Ovary (tissue), 9 donors: ENCODE data around the gene CDC37. TPM values are rescaled to one million over a fixed set of nuclear protein-coding genes. Genes with fewer than 3 reads are reported as not detected.
"Not testable (repeated sequence)": the region's sequence is repeated elsewhere in the genome, so short reads cannot be mapped to it uniquely, and the experiment has no call there.

ENCODE experiments used
- DNase-seq, 5 donors: peaks; one replicate each; pipeline ENCODE4 v3.0.0-alpha.2; 2019 to 2020
- H3K27ac ChIP-seq, 2 donors: fragments of 200-600 bp; one replicate each; pipeline versions ENCODE4 v1.5.1 to v1.8.0; 2019 to 2022
- H3K27me3 ChIP-seq: fragments of 200-600 bp; one replicate; pipeline ENCODE4 v1.8.0; 2022
- H3K36me3 ChIP-seq: fragments of 200-600 bp; sonication (generic); one replicate; pipeline ENCODE4 v1.5.1; 2019
- H3K4me1 ChIP-seq: one replicate; pipeline ENCODE4 v1.8.1; 2013; ENCODE audit warnings: mild to moderate bottlenecking, moderate library complexity; ENCODE audit not compliant: insufficient read depth
- H3K4me3 ChIP-seq: fragments of 200-600 bp; sonication (generic); one replicate; pipeline ENCODE4 v1.5.1; 2017
- H3K9me3 ChIP-seq, 2 donors: fragments of 200-600 bp in 1 of 2; sonication (generic) in 1 of 2; one replicate each; pipeline versions ENCODE4 v1.5.1 to v1.8.1; 2013 to 2019; ENCODE audit warnings: mild to moderate bottlenecking in 1 of 2, moderate library complexity in 1 of 2
- CTCF ChIP-seq, 3 donors: fragments of 450-650 bp in 2 of 3; fragments of 200-600 bp in 1 of 3; IDR thresholded peaks; one replicate each; pipeline versions ENCODE4 v1.5.1 to v1.8.0; 2016 to 2022; ENCODE audit warnings: antibody characterized with exemption in 3 of 3, mild to moderate bottlenecking in 1 of 3
- EP300 ChIP-seq: sonication (generic); formaldehyde crosslinking; IDR thresholded peaks from one replicate; pipeline ENCODE4 v1.6.1; 2017; ENCODE audit warnings: antibody characterized with exemption
- POLR2A ChIP-seq: fragments of 450-650 bp; IDR thresholded peaks from one replicate; pipeline ENCODE4 v1.6.1; 2017; ENCODE audit warnings: antibody characterized with exemption, mild to moderate bottlenecking, moderate library complexity
- WGBS, 3 donors: extraction: QIAGEN DNeasy Blood & Tissue Kit in 1 of 3; methylation state at CpG; one replicate each; pipeline versions ENCODE4 v1.1.5 to v1.1.7; 2013 to 2017; 5-methylcytosine and 5-hydroxymethylcytosine counted together
- intact Hi-C, 4 donors: fragments of 100-400 bp; cut with DNase I; formaldehyde crosslinking; loops; one replicate each; pipeline versions ENCODE4 v1.11.0 to v1.15.1; 2022 to 2023
- polyA plus RNA-seq, 2 donors: library from polyadenylated mRNA; stranded (reverse); fragments of 200-250 nt in 1 of 2; fragments of 350-450 nt in 1 of 2; fragmentation: Illumina TruSeq in 1 of 2; extraction: RNeasy Lipid Tissue Mini Kit (QIAGEN cat#74804) in 1 of 2; gene quantifications; one replicate each; pipeline ENCODE4 v1.2.3, GENCODE V29; 2013 to 2014
- total RNA-seq, 7 donors: library from RNA; depleted of rRNA in 2 of 7; stranded (reverse); fragments of >200 nt in 2 of 7; fragmentation: NEBNext Ultra II Directional in 3 of 7; extraction: Animal tissue kit (Norgen Biotek cat#: 25700) in 3 of 7; gene quantifications; one replicate each; pipeline versions ENCODE4 v1.1.0 to v1.2.4, GENCODE V29; 2016 to 2023
- donor health status: DM: no; HTN: no; CAD: no; lungs with moderate emphysema.
- donor health status: DM: no; HTN: no; CAD: no.
- donor health status: Bipolar disorder and iron deficiency.
- donor health status: DM: yes; HTN: yes; CAD: no.
- donor health status: DM: no; HTN: no; CAD: no.
- donor health status: DM: yes; HTN: yes; CAD: no.

CDC37 gene
- total and polyA plus RNA-seq, 9 donors = 81.3 to 180 (median 115) TPM

GRCh38 chr19:10416380-10417257 lies 13.3 kb upstream of the CDC37 start:
- H3K36me3 ChIP-seq = no peaks in the 10 kb centered on the region
- WGBS, 3 donors = 2 to 3% (median 2%) methylated on average over 47 to 67 of the region's 67 CpGs
- intact Hi-C loops = no loop called here
- DNase-seq = peak in 4 of 5 donors; percentile 53 to 79 (median 70)
- H3K27ac ChIP-seq = no peak overlapping the region
- TF ChIP-seq POLR2A (no peak), EP300 (no peak), CTCF (IDR thresholded peaks at IDR 0.05) (peak in 1 of 3 donors; percentile 62)
- peak overlapping the region; percentile 20 for H3K4me3 ChIP-seq
- peaks cover 8% of the 10 kb centered on the region for H3K27me3 ChIP-seq
- H3K9me3 ChIP-seq = peaks cover 0 to 6% of the 10 kb centered on the region in 2 donors
- H3K4me1 ChIP-seq = peaks cover 11% of the 10 kb centered on the region

- H3K4me3 ChIP-seq = no peak overlapping the region
- TF ChIP-seq POLR2A = no peak
- no peak for TF ChIP-seq CTCF (IDR thresholded peaks at IDR 0.05)
- no peak for TF ChIP-seq EP300
- no peak for DNase-seq
- WGBS, 3 donors = 2 to 8% (median 3%) methylated on average over 9 of the region's 9 CpGs
- peaks cover 6% of the 10 kb centered on the region for H3K27me3 ChIP-seq
- no peaks in the 10 kb centered on the region for H3K36me3 ChIP-seq
- peaks cover 0 to 6% of the 10 kb centered on the region in 2 donors for H3K9me3 ChIP-seq
- intact Hi-C loops = no loop called here
- no peak overlapping the region for H3K27ac ChIP-seq
- peaks cover 11% of the 10 kb centered on the region for H3K4me1 ChIP-seq
Observed at GRCh38 chr19:10416083-10416379, 12.7 kb upstream of the CDC37 start.

- peaks cover 4% of the 10 kb centered on the region for H3K4me1 ChIP-seq
- 71 to 79% (median 72%) methylated on average over 13 of the region's 13 CpGs for WGBS, 3 donors
- no peaks in the 10 kb centered on the region for H3K27me3 ChIP-seq
Observed at GRCh38 chr19:10412257-10412977, 9.1 kb upstream of the CDC37 start.

GRCh38 chr19:10411224-10411623 lies 7.9 kb upstream of the CDC37 start:
- H3K36me3 ChIP-seq, intact Hi-C loops, H3K27ac ChIP-seq, H3K27me3 ChIP-seq, H3K4me3 ChIP-seq, H3K4me1 ChIP-seq, DNase-seq, H3K9me3 ChIP-seq: not testable (repeated sequence)
- 67 to 75% (median 73%) methylated on average over 5 of the region's 5 CpGs for WGBS, 3 donors

More at GRCh38 chr19:10412257-10412977, 9.1 kb upstream of the CDC37 start:
- H3K36me3 ChIP-seq = no peaks in the 10 kb centered on the region
- TF ChIP-seq POLR2A (no peak), CTCF (IDR thresholded peaks at IDR 0.05) (no peak), EP300 (no peak)
- no peak overlapping the region for H3K4me3 ChIP-seq
- H3K27ac ChIP-seq = no peak overlapping the region
- no peak for DNase-seq
- H3K9me3 ChIP-seq = peaks cover 0 to 6% of the 10 kb centered on the region in 2 donors
- intact Hi-C loops = no loop called here
